Skeletal muscle satellite cell (primary cell): ENCODE measurements around the gene GNAS.

ENCODE experiments used
- H3K27me3 ChIP-seq: 2 replicates; pipeline ENCODE4 v1.7.0; 2013; ENCODE audit warnings: low read length; ENCODE audit not compliant: control insufficient read depth, insufficient read depth
- H3K36me3 ChIP-seq: 2 replicates; pipeline ENCODE4 v1.7.0; 2013; ENCODE audit warnings: mild to moderate bottlenecking, control low read depth, low read length; ENCODE audit not compliant: insufficient read depth
- H3K4me1 ChIP-seq: 2 replicates; pipeline ENCODE4 v1.7.0; 2013; ENCODE audit warnings: low read length; ENCODE audit not compliant: control insufficient read depth, insufficient read depth
- H3K4me2 ChIP-seq: 2 replicates; pipeline ENCODE4 v1.7.0; 2013; ENCODE audit warnings: mild to moderate bottlenecking, low read length
- H3K4me3 ChIP-seq: 2 replicates; pipeline ENCODE4 v1.7.0; 2013; ENCODE audit warnings: low read length
- H3K9ac ChIP-seq: 2 replicates; pipeline ENCODE4 v1.7.0; 2013; ENCODE audit warnings: mild to moderate bottlenecking, low read depth, low read length, moderate library complexity
- H3K9me3 ChIP-seq: replicated peaks from 2 replicates; pipeline ENCODE4 v1.7.0; 2013; ENCODE audit warnings: mild to moderate bottlenecking, control low read depth, low read length

GNAS gene

DNA sequence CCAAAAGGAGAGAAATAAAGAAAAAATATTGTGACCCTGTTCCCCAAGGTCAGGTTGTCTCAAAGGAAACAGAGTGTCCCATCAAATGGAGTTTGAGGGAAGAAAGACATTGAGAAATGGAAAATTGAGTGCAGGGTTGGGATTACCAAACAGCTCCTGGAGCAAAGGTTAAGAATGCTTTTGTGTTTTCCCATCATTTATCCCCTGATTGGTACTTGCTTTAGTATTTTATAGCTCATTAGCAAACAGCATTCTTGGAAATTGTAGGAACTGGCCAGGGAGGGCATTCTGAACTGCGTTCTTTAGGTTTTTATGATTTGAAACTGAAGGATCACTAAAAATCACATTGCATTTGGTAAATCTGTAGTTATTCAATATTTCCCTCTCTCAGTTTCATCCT lies 69.5 kb downstream of the GNAS start:
- no peaks in the 10 kb centered on the region for H3K9me3 ChIP-seq
- H3K27me3 ChIP-seq = peaks cover 24% of the 10 kb centered on the region
- no peaks in the 10 kb centered on the region for H3K4me1 ChIP-seq
- no peak overlapping the region for H3K4me2 ChIP-seq
- H3K4me3 ChIP-seq = no peak overlapping the region
- no peaks in the 10 kb centered on the region for H3K36me3 ChIP-seq
- no peak overlapping the region for H3K9ac ChIP-seq

DNA sequence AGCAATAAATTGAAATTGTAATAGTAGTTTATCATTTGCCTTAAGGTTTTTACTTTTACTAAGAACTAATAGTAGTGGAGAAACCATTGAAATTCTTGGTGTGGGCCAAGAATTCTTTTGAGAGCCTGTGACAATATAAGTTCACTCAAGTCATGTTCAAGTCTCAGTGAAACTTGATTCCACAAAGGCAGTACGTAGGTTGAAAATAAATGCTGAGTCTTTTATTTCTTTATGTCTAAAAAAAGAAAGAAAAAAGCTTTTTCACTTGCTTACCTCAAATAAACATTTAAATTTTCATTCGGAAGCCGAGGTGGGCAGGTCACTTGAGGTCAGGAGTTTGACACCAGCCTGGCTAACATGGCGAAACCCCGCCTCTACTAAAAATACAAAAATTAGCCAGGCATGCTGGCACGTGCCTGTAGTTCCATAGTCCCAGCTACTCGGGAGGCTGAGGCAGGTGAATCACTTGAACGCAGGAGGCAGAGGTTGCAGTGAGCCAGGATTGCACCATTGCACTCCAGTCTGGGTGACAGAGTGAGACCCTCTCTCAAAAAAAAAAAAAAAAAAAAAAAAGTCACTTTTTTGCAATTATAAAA lies 70.7 kb downstream of the GNAS start:
- Histone ChIP-seq H3K36me3 (no peaks in the 10 kb centered on the region), H3K4me3 (no peak overlapping the region), H3K4me1 (no peaks in the 10 kb centered on the region), H3K9ac (no peak overlapping the region), H3K4me2 (no peak overlapping the region), H3K27me3 (peaks cover 33% of the 10 kb centered on the region), H3K9me3 (no peaks in the 10 kb centered on the region)

DNA sequence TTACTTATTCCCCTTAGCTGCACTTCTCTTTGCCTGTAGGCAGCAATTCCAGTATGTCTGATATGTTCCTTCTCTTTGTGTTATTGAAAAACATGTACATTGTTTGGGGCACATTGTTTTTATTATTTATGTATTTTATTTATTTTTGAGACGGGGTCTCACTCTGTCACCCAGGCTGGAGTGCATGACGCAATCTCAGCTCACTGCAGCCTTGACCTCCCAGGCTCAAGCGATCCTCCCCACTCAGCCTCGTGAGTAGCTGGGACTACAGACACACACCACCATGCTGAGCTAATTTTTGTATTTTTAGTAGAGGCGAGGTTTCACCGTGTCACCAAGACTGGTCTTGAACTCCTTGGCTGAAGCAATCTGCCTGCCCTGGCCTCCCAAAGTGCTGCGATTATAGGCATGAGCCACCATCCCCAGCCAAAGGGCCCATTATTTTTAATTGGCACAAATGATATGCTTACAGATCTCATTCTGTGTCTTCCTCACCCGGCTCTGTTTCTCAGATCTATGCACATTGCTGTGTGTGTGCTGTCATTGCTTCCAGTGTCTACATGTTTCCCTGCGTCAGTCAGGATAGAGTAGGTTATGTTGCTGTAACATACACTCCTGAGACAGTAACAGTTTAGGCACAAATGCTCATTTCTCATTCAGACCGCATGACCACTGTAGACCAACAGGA lies 74.4 kb downstream of the GNAS start:
- Histone ChIP-seq H3K36me3 (no peaks in the 10 kb centered on the region), H3K9ac (no peak overlapping the region), H3K4me3 (no peak overlapping the region), H3K27me3 (peaks cover 40% of the 10 kb centered on the region), H3K4me1 (no peaks in the 10 kb centered on the region), H3K9me3 (no peaks in the 10 kb centered on the region), H3K4me2 (no peak overlapping the region)

DNA sequence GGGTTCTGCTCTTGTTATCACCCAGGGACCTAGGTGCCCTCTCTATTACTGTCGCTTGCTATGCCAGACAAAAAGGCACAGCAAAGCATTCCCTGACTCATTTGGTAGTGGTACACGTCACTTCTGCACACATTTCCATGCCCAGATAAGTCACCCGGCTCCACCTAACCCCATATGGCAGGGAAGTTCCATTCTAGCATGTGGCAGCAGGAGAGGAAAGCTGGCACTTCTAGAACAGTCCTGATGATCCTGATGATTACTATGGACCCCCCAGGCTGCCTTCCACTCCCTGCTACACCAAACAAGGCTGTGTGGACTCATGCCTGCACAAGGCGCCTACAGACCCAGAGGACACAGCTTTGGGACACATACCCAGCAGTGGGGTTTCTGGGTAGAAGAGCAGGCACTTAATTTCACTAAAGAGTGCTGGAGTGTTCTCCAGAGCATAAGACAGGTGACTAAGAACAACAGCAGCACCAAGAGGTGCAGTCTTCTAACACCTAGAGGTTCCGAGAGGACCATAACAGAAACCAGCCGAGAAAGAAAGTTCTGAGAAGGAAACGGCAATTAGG lies 75.1 kb downstream of the GNAS start:
- H3K4me1 ChIP-seq = no peaks in the 10 kb centered on the region

DNA sequence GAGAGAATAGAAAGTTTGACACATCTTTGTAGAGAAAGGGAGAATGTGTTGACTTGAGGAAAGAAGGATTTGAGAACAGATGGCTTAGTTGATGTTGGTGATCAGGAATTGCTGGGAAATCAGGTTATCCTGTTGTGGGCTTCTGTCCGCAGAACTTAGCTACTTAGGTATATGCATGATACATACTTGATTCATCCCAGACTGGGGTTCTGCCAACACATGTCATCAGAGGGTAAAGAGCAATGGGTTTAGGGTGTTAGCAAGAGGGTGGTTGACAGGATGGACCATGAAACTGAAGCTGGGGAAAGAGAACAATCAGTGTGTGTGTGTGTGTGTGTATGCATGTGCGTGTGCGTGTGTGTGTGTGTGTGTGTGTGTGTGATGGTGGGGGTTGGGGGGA lies 78.0 kb downstream of the GNAS start:
- Histone ChIP-seq H3K4me1 (no peaks in the 10 kb centered on the region), H3K27me3 (peaks cover 42% of the 10 kb centered on the region), H3K36me3 (no peaks in the 10 kb centered on the region), H3K4me2 (no peak overlapping the region), H3K9me3 (no peaks in the 10 kb centered on the region), H3K9ac (no peak overlapping the region), H3K4me3 (no peak overlapping the region)

More for the DNA sequence above, 75.1 kb downstream of the GNAS start:
- Histone ChIP-seq H3K27me3 (peaks cover 41% of the 10 kb centered on the region), H3K9me3 (no peaks in the 10 kb centered on the region), H3K9ac (no peak overlapping the region), H3K36me3 (no peaks in the 10 kb centered on the region), H3K4me3 (no peak overlapping the region), H3K4me2 (no peak overlapping the region)

DNA sequence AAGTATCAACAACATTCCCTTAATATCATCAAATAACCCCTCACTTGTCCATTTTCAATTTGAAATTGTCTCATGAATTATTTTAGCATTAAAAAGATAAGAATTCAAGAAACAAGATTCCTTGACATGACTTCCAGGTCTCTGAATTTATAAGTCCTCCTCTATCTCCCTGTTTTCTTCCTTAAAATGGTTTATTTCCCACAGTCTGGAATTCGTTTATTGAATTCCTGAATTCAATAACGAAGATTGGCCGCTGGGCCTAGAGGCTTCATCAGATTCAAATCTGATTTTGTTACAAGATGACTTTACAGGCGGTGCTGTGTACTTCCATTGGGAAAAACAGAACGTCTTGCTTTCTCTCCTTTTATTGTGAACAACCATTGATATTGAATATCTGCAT lies 79.7 kb downstream of the GNAS start:
- no peaks in the 10 kb centered on the region for H3K36me3 ChIP-seq
- H3K4me1 ChIP-seq = no peaks in the 10 kb centered on the region
- no peak overlapping the region for H3K9ac ChIP-seq
- no peak overlapping the region for H3K4me3 ChIP-seq
- no peaks in the 10 kb centered on the region for H3K9me3 ChIP-seq
- H3K4me2 ChIP-seq = no peak overlapping the region
- H3K27me3 ChIP-seq = peaks cover 42% of the 10 kb centered on the region

DNA sequence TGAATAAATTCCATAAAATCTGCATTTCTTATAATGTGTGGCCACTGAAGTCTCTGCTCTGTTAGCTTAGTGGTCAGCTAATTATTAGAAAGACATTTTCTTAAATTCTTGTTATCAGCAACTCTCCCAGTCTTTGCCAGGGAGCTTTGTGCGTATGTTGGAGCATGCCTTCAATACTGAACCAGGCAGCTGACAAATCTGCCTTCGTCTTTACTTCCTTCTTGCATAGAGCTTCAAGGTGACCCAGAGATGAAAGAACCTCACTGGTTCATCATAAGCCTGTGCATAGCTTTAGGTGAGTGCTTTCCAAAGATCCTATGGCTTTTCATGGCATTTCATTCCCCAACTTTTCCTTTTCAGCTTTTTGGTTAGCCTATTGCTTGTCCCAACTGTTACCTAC lies 85.6 kb downstream of the GNAS start:
- no peaks in the 10 kb centered on the region for H3K9me3 ChIP-seq
- peaks cover 41% of the 10 kb centered on the region for H3K27me3 ChIP-seq
- H3K4me2 ChIP-seq = no peak overlapping the region
- H3K36me3 ChIP-seq = no peaks in the 10 kb centered on the region
- H3K4me1 ChIP-seq = no peaks in the 10 kb centered on the region
- no peak overlapping the region for H3K4me3 ChIP-seq
- no peak overlapping the region for H3K9ac ChIP-seq

DNA sequence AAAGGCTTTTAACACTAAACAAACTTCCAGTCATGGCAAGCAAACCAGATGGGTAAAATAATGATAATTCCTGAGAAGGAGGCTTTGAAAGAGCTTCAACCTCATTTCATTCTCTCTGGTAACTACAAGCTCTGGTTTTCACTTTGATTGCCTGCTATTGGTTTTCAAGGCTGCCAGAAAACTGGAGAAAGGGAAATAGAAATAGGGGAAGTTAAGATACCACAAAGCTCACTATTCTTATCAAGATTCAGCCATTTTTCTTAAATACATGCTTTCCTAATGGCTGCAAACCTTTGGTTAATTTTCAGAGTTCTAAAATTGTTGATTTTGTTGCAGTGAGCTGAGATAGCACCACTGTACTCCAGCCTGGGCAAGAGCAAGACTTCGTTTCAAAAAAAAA lies 86.0 kb downstream of the GNAS start:
- no peak overlapping the region for H3K9ac ChIP-seq
- H3K36me3 ChIP-seq = no peaks in the 10 kb centered on the region
- H3K4me3 ChIP-seq = no peak overlapping the region
- peaks cover 39% of the 10 kb centered on the region for H3K27me3 ChIP-seq
- H3K9me3 ChIP-seq = no peaks in the 10 kb centered on the region
- no peak overlapping the region for H3K4me2 ChIP-seq
- no peaks in the 10 kb centered on the region for H3K4me1 ChIP-seq

DNA sequence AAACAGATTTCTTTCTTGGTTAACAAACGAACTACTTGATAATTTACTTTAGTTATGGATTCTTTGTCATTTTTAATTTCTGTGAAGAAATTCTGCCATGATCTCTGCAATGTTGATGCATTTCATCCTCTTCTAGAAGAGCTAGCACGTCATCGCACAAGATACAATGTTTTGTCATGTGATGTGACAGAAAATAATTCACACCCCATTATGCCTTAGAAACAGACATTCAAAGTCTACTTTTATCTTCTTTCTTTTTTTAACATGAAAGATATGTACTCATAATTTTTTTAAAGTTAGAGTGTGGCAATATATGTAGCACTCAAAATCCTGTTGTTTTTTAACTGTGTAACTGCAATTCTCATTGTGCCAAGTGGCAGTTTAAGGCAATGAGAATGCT lies 89.0 kb downstream of the GNAS start:
- Histone ChIP-seq H3K36me3 (no peaks in the 10 kb centered on the region), H3K9ac (no peak overlapping the region), H3K9me3 (no peaks in the 10 kb centered on the region), H3K27me3 (peaks cover 38% of the 10 kb centered on the region), H3K4me2 (no peak overlapping the region), H3K4me1 (no peaks in the 10 kb centered on the region), H3K4me3 (no peak overlapping the region)

DNA sequence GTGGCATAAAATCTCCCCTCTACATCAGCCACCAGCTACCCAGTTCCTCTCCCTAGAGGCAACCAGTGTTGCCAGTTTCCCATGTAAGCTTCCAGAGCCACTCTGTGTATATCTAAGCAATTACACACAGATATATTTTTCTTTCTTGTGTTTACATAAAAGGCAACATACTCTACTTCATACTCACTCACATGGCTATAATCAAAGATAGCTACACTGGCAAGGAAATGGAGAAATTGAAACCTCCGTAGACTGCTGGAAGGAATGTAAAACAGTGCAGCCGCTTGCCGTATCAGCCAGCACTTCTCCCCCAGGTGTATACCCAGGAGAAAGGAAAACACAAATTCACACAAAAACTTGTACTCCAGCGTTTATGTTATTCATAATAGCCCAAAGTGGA lies 90.0 kb downstream of the GNAS start:
- no peak overlapping the region for H3K9ac ChIP-seq
- no peaks in the 10 kb centered on the region for H3K36me3 ChIP-seq
- no peaks in the 10 kb centered on the region for H3K9me3 ChIP-seq
- H3K4me1 ChIP-seq = no peaks in the 10 kb centered on the region
- peaks cover 33% of the 10 kb centered on the region for H3K27me3 ChIP-seq
- no peak overlapping the region for H3K4me2 ChIP-seq
- H3K4me3 ChIP-seq = no peak overlapping the region

DNA sequence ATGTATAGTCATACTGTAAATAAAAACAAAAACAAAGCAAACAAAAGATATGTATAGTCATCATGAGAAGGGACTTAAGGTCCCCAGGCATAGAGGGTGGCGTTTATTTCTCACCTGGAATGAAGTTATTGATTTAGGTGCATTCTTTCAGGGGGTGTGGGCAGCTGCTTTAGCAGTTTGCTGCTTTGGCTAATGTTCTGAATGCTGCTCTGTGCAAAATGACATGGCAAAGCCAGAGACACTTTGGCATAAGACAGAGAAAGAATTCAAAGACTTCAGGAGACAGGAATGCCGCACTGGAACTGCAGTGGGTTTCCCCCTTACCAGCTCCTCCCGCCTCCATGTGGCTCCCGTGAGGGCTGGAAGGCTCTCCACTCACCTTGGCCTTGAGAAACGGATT lies 92.1 kb downstream of the GNAS start:
- Histone ChIP-seq H3K9ac (no peak overlapping the region), H3K9me3 (no peaks in the 10 kb centered on the region), H3K36me3 (no peaks in the 10 kb centered on the region), H3K4me1 (no peaks in the 10 kb centered on the region), H3K4me2 (no peak overlapping the region), H3K27me3 (peaks cover 13% of the 10 kb centered on the region), H3K4me3 (no peak overlapping the region)
